HFF-Myc (cell line): Measurements from ENCODE around the gene AK5.

Source experiments
- DNase-seq: peaks from one replicate; pipeline ENCODE4 v3.0.0-alpha.2; 2011; ENCODE audit warnings: low read depth; ENCODE audit errors: extremely low read depth
- H3K4me3 ChIP-seq: replicated peaks from 2 replicates; pipeline ENCODE4 v1.5.1; 2011; ENCODE audit warnings: low read depth, mild to moderate bottlenecking, control low read depth, low read length
- TF ChIP-seq, protein P1 (sequence below): IDR thresholded peaks from 2 replicates; pipeline ENCODE4 v1.5.1; 2012; ENCODE audit warnings: mild to moderate bottlenecking, low read depth, low read length, control low read depth; ENCODE audit errors: missing control alignments

The AK5 gene

GRCh38 chr1:77388661-77389060 lies 106.8 kb downstream of the AK5 start:
- DNase-seq: no peak
- TF ChIP-seq, protein P1, sequence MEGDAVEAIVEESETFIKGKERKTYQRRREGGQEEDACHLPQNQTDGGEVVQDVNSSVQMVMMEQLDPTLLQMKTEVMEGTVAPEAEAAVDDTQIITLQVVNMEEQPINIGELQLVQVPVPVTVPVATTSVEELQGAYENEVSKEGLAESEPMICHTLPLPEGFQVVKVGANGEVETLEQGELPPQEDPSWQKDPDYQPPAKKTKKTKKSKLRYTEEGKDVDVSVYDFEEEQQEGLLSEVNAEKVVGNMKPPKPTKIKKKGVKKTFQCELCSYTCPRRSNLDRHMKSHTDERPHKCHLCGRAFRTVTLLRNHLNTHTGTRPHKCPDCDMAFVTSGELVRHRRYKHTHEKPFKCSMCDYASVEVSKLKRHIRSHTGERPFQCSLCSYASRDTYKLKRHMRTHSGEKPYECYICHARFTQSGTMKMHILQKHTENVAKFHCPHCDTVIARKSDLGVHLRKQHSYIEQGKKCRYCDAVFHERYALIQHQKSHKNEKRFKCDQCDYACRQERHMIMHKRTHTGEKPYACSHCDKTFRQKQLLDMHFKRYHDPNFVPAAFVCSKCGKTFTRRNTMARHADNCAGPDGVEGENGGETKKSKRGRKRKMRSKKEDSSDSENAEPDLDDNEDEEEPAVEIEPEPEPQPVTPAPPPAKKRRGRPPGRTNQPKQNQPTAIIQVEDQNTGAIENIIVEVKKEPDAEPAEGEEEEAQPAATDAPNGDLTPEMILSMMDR: no peak
- no peak overlapping the region for H3K4me3 ChIP-seq

- H3K4me3 ChIP-seq: no peak overlapping the region
- TF ChIP-seq, protein P1: no peak
- no peak for DNase-seq
Observed at GRCh38 chr1:77392486-77392885, 110.7 kb downstream of the AK5 start.

- TF ChIP-seq, protein P1: no peak
- H3K4me3 ChIP-seq: no peak overlapping the region
- DNase-seq: no peak
Observed at GRCh38 chr1:77394166-77394565, 112.3 kb downstream of the AK5 start.

DNA sequence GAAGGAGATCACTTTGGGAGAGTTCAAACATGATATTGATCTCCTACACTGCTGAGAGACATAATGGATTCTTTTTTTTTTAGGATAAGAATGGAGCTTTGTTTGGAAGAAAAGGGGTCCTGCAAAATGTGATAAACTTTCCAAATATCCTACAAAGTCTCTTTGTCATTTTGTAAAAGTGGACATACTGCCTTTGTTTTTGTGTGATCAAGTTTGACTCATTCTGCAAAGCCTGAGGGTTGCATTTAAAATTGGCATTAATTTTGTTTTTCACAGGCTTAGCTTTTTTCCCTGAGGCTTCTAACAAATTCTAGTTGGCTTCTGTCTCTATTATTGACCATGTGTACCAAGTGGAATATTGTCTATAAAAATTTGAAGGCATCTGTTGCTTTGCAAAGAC lies 113.2 kb downstream of the AK5 start:
- no peak overlapping the region for H3K4me3 ChIP-seq
- TF ChIP-seq, protein P1: no peak
- DNase-seq: no peak

DNA sequence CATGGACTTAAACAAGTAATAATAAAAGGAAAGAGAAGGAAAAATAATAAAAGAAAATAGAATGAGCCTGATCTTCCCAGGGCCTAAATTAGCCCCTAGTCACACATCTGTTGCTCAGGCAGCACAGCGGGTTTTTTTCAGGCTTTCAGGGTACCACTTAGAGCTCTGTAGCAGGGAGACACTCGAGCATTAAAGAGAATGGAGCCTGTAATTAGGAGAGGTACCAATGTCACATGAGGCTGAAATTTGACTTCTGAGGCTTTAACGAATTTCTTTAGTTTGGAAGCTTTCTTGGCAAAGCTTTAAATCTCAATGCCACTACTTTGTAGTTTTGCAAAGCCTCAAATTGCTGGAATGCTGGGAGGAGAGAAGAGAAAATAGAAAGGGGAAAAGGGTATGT lies 116.3 kb downstream of the AK5 start:
- H3K4me3 ChIP-seq: no peak overlapping the region
- TF ChIP-seq, protein P1: no peak
- no peak for DNase-seq

DNA sequence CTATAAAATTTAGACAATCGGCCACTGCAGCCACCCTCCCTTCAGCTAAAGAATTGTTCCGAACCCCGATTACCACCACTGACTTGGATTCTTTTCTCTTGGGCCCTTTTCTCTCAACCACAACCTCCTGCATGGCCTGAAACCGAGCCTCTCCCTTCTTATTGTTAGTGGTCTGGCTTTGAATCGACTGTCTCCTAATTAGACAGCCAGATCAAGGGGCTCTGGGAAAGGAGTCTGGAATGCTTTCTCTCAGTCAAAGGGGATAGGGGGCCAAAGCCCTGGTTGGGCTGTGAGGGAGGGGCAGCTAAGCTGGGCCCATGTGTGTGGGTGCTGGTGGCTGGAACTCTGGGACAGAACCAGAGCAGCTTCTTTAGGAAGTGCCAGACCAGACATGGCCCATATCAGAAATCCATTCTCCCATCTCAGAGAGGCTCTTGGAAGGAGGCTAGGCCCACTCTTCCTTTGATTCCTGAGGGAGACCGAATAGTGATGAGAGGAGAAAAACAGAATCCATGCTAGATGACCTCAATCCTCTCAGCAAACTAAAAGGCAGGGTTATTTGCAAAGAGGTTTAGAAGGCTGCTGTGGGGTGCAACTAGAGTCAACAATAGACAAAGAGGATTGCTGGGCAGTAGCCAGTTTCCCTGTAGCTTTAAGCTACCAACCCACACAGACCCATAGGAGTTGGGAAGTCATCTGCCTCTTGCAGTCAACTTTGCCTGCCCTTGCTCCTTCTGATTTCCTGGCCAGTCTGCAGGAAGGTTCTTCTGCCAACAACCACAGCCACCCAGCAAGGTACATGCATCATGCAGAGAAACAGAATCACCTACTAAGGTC lies 117.6 kb downstream of the AK5 start:
- TF ChIP-seq, protein P1: no peak
- no peak overlapping the region for H3K4me3 ChIP-seq
- no peak for DNase-seq
